A204.1 (cell line): ENCODE results near the gene ECM2.

ENCODE experiments used
- FAIRE-seq: peaks from 2 replicates; lab custom pipeline; 2012; peaks lifted over from hg19 to GRCh38; lab: Jason Lieb, UNC

The ECM2 gene

DNA sequence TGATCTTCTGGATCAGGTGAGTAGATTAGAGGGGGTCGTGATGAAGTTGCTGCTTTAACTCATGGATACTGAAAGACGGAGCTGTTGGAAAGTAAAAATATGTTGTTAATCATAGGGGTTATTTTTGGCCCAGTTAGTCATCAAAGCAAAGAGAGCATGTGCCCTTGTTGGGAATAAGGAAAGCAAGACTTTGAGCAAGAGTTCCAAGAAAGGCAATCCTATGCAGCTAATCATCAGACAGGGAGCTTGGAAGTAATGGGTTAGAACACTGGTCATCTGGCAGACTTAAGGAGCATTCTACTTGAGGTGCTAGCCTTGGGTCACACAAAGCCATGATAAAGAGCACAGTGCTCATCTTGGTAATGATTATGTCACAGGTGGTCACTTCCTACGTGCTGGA is 71.8 kb downstream of the ECM2 start:
- FAIRE-seq = no peak

DNA sequence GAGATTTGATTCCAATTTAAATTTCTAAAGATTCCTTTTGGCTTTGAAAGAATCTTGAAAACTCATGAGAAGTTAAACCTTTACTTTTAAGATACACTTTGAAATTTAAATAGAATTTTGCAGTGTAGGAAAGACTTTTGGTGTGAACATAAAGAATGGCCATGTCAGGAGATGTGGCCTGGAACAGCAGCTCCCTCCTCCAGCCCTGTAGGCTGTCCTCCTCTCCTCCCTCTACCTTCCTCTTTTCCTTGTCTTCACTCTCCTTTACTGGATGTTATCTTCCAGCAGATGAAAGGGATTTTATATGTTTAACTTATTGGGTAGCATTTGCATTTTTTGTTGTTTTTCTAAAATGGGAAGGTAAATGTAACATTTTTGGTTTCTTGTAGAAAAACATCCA is 72.4 kb downstream of the ECM2 start:
- no peak for FAIRE-seq

DNA sequence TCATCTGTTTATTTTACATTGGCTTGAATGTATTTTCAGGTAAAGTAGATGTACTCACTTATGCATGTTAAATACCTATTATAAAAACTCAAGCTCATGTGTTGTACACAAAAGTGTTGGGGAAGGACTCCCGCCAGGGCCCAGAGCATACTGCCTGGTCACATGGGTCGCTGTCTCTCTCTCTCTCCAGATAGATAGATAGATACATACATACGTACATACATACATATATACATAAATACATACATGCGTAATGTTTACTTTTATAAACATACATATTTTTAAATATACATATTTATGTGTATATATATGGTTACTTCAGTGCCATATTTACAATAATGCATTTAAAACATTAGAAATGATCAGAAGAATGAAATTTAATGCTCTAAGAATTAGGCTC is 78.2 kb downstream of the ECM2 start:
- FAIRE-seq = no peak

DNA sequence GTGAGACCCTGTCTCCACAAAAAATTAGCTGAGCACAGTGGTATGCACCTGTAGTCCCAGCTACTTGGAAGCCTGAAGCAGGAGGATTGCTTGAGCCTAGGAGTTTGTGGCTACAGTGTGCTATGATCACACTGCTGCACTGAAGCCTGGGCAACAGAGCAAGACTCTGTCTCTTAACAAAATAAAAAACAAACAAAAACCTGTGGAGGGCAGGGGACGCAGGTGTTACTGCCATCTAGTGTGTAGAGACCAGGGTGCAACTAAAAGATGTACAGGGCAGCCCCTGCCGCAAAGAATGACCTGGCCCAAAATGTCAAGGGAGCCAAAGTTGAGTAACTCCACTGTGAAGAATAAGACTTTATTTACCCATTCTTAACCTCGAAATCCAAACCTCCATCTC is 80.6 kb downstream of the ECM2 start:
- FAIRE-seq = no peak

DNA sequence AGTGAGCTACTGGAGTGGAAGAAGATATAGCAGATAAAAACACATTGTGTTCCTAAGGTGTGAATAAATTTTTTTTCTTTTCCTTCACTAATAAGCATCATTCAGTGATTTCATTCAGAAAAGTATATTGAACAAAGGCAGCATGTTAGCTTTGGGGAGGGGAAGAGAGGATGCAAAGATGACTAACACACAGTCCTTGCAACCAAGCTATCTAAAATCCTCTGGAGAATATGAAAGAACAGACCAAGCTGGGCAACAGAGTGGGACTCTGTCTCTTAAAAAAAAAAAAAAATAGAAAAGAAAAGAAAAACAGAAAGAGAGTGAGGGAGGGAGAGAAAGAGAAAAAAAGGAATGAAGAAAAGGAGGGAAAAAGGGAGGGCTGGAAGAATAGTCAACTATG is 89.3 kb downstream of the ECM2 start:
- no peak for FAIRE-seq
